Ectodermal cell (in vitro differentiated cells): Measurements from ENCODE around the gene AXDND1.
"Not testable (repeated sequence)": the region's sequence is repeated elsewhere in the genome, so short reads cannot be mapped to it uniquely, and the experiment has no call there.

Experiments used
- H3K27ac ChIP-seq: 2 replicates; pipeline ENCODE4 v1.7.0; 2013; ENCODE audit warnings: mild to moderate bottlenecking, low read depth, low read length; ENCODE audit not compliant: insufficient read depth, poor library complexity, severe bottlenecking
- H3K27me3 ChIP-seq: 2 replicates; pipeline ENCODE4 v1.7.0; 2013; ENCODE audit warnings: mild to moderate bottlenecking, low read length; ENCODE audit not compliant: insufficient read depth, control insufficient read depth, poor library complexity, severe bottlenecking
- H3K36me3 ChIP-seq: one replicate; pipeline ENCODE4 v1.7.0; 2013; ENCODE audit warnings: low read length; ENCODE audit not compliant: control insufficient read depth, insufficient read depth
- H3K4me1 ChIP-seq: one replicate; pipeline ENCODE4 v1.7.0; 2013; ENCODE audit warnings: low read length; ENCODE audit not compliant: control insufficient read depth, insufficient read depth
- H3K4me3 ChIP-seq: 2 replicates; pipeline ENCODE4 v1.7.0; 2013; ENCODE audit warnings: low read depth, low read length, control low read depth; ENCODE audit not compliant: insufficient read depth
- H3K9me3 ChIP-seq: 2 replicates; pipeline ENCODE4 v1.7.0; 2013; ENCODE audit warnings: mild to moderate bottlenecking, low read length, moderate library complexity; ENCODE audit not compliant: control insufficient read depth
- WGBS, 2 experiments: methylation state at CpG; one replicate each; pipeline ENCODE4 v1.1.7; 2013; ENCODE audit warnings: missing lambda C conversion rate in 2 of 2; 5-methylcytosine and 5-hydroxymethylcytosine counted together

The AXDND1 gene

GRCh38 chr1:179447489-179447888, 81.7 kb downstream of the AXDND1 start:
- Histone ChIP-seq H3K9me3 (no peaks in the 10 kb centered on the region), H3K4me1 (no peaks in the 10 kb centered on the region), H3K27ac (no peak overlapping the region), H3K27me3 (no peaks in the 10 kb centered on the region), H3K4me3 (no peak overlapping the region), H3K36me3 (no peaks in the 10 kb centered on the region)
- 82 to 93% methylated on average over 3 of the region's 3 CpGs for WGBS, 2 experiments

DNA sequence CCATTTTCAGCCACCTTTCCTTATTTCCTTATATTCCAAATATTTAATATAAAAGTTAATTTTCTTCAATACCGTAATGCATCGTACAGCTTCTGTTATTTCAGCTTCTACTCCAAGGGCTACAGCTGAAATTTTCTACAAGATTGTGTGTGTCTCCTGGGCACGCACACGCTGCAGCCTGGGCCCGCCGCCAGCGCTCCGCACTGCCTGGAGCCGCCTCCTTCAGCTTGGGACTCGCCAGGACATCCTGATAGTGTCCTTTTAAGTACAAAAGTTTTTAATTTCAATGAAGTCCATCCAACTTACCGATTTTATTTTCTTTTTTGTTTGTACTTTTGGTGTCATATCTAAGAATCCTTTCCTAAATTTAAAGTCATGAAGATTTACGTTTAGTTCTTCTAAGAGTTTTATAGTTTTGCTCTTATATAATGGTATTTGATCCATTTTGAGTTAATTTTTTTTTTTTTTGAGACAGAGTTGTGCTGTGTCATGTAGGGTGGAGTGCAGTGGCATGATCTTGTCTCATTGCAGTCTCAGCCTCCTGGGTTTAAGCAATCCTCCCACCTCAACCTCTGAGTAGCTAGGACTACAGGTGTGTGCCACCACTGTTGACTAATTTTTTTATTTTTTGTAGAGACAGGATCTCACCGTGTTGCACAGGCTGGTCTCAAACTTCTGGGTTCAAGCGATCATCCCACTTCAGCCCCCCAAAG, 82.8 kb downstream of the AXDND1 start:
- H3K36me3 ChIP-seq: no peaks in the 10 kb centered on the region
- WGBS, 2 experiments: 95 to 97% methylated on average over 13 to 14 of the region's 14 CpGs
- H3K9me3 ChIP-seq: no peaks in the 10 kb centered on the region
- H3K27ac ChIP-seq: no peak overlapping the region
- no peak overlapping the region for H3K4me3 ChIP-seq
- no peaks in the 10 kb centered on the region for H3K27me3 ChIP-seq
- H3K4me1 ChIP-seq: no peaks in the 10 kb centered on the region

GRCh38 chr1:179459606-179460206, 93.9 kb downstream of the AXDND1 start:
- H3K4me1 ChIP-seq, H3K27ac ChIP-seq, H3K4me3 ChIP-seq, H3K9me3 ChIP-seq, H3K27me3 ChIP-seq, H3K36me3 ChIP-seq: not testable (repeated sequence)
- WGBS, 2 experiments: 94 to 100% methylated on average over 1 of the region's 2 CpGs

- not testable (repeated sequence) for H3K27ac ChIP-seq, H3K36me3 ChIP-seq
- 97% methylated on average over 11 of the region's 11 CpGs for WGBS, 2 experiments
These were observed 99.9 kb downstream of the AXDND1 start for GRCh38 chr1:179465661-179466060.

GRCh38 chr1:179474713-179475112, 108.9 kb downstream of the AXDND1 start:
- no peaks in the 10 kb centered on the region for H3K9me3 ChIP-seq
- 83 to 89% methylated on average over 3 of the region's 3 CpGs for WGBS, 2 experiments
- no peak overlapping the region for H3K27ac ChIP-seq
- H3K27me3 ChIP-seq: no peaks in the 10 kb centered on the region
- H3K36me3 ChIP-seq: no peaks in the 10 kb centered on the region
- no peaks in the 10 kb centered on the region for H3K4me1 ChIP-seq
- H3K4me3 ChIP-seq: no peak overlapping the region

More at GRCh38 chr1:179465661-179466060, 99.9 kb downstream of the AXDND1 start:
- not testable (repeated sequence) for H3K4me3 ChIP-seq, H3K27me3 ChIP-seq, H3K4me1 ChIP-seq, H3K9me3 ChIP-seq

GRCh38 chr1:179476484-179476883, 110.7 kb downstream of the AXDND1 start:
- H3K36me3 ChIP-seq: no peaks in the 10 kb centered on the region
- no peak overlapping the region for H3K27ac ChIP-seq
- no peaks in the 10 kb centered on the region for H3K9me3 ChIP-seq
- no peak overlapping the region for H3K4me3 ChIP-seq
- H3K27me3 ChIP-seq: no peaks in the 10 kb centered on the region
- WGBS, 2 experiments: 100% methylated on average over 1 to 2 of the region's 2 CpGs
- no peaks in the 10 kb centered on the region for H3K4me1 ChIP-seq

DNA sequence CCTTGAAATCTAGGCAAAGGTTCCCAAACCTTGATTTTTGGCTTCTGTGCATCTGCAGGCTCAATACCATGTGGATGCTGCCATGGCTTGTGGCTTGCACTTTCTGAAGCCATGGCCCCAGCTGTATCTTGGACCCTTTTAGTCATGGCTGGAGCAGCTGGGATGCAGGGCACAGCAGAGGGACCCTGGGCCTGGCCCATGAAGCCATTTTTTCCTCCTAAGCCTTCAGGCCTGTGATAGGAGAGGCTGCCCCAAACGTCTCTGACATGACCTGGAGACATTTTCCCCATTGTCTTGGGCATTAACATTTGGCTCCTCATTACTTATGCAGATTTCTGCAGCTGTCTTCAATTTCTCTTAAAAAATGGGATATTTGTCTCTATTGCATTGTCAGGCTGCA, 112.6 kb downstream of the AXDND1 start:
- 61 to 69% methylated on average over 1 of the region's 1 CpG for WGBS, 2 experiments

GRCh38 chr1:179490611-179491010, 124.8 kb downstream of the AXDND1 start:
- Histone ChIP-seq H3K4me3 (no peak overlapping the region), H3K4me1 (no peaks in the 10 kb centered on the region), H3K9me3 (no peaks in the 10 kb centered on the region), H3K36me3 (no peaks in the 10 kb centered on the region), H3K27me3 (no peaks in the 10 kb centered on the region), H3K27ac (no peak overlapping the region)
- 89 to 95% methylated on average over 1 of the region's 1 CpG for WGBS, 2 experiments

More for the DNA sequence above, 112.6 kb downstream of the AXDND1 start:
- no peaks in the 10 kb centered on the region for H3K36me3 ChIP-seq
- no peak overlapping the region for H3K27ac ChIP-seq
- no peaks in the 10 kb centered on the region for H3K9me3 ChIP-seq
- H3K27me3 ChIP-seq: no peaks in the 10 kb centered on the region
- no peak overlapping the region for H3K4me3 ChIP-seq
- H3K4me1 ChIP-seq: no peaks in the 10 kb centered on the region

DNA sequence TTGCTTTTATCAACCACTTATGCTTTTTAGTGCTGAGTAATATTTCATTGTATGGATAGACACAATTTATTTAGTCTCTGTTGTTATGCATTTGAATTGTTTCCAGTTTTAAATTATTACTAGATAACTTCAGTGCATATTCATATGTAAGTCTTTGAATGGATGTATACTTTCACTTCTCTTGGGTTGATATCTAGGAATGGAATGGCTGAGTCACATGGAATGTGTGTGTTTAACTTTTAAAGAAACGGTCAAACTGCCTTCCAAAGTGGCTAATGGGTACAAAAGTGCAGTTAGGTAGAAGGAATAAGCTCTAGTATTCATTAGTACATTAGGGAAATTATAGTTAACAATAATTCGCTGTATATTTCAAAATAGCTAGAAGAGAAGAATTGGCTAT, 127.6 kb downstream of the AXDND1 start:
- WGBS, 2 experiments: 92 to 93% methylated on average over 2 of the region's 2 CpGs
- no peaks in the 10 kb centered on the region for H3K27me3 ChIP-seq
- no peaks in the 10 kb centered on the region for H3K9me3 ChIP-seq
- H3K27ac ChIP-seq: no peak overlapping the region
- no peaks in the 10 kb centered on the region for H3K36me3 ChIP-seq
- H3K4me1 ChIP-seq: no peaks in the 10 kb centered on the region
- H3K4me3 ChIP-seq: no peak overlapping the region

GRCh38 chr1:179506199-179506598, 140.4 kb downstream of the AXDND1 start:
- no peak overlapping the region for H3K4me3 ChIP-seq
- H3K4me1 ChIP-seq: no peaks in the 10 kb centered on the region
- 88 to 90% methylated on average over 6 of the region's 6 CpGs for WGBS, 2 experiments
- H3K27me3 ChIP-seq: no peaks in the 10 kb centered on the region
- H3K36me3 ChIP-seq: no peaks in the 10 kb centered on the region
- H3K9me3 ChIP-seq: no peaks in the 10 kb centered on the region
- H3K27ac ChIP-seq: no peak overlapping the region
